Right lobe of liver (tissue), 4 donors: ENCODE data around the gene LRRFIP2.

Source experiments
- CTCF ChIP-seq, 4 donors: fragments of 200-600 bp in 3 of 4; fragments of 450-650 bp in 1 of 4; IDR thresholded peaks; one replicate each; pipeline versions ENCODE4 v1.5.1 to v1.8.0; 2016 to 2022; ENCODE audit warnings: antibody characterized with exemption in 4 of 4, mild to moderate bottlenecking in 2 of 4
- POLR2A ChIP-seq: fragments of 450-650 bp; IDR thresholded peaks from one replicate; pipeline ENCODE4 v1.6.1; 2017; ENCODE audit warnings: antibody characterized with exemption, mild to moderate bottlenecking
- donor health status: DM: no; HTN: no; CAD: no.
- donor health status: DM: no; HTN: no; CAD: no.
- donor health status: DM: no; HTN: yes; CAD: no.

DNA sequence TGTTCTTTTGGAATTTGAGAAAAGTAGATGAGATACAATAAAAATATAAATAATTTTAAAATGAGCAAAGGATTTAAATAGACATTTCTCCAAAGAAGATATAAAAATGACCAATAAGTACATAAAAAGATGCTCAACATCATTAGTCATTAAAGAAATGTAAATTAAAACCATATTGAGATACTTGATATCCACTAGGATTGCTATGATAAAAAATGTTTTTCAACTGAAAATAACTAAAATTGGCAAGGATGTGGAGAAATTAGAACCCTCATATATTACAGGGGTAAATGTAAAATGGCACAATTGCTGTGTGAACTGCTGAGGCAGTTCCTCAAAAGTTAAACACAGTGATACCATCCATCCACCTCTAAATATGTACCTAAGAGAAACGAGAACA, 38.8 kb downstream of the LRRFIP2 start:
- TF ChIP-seq CTCF (IDR thresholded peaks at IDR 0.05): no peak
- no peak for TF ChIP-seq POLR2A
